Measurements from ENCODE around the gene PFKM. TPM values are rescaled to one million over a fixed set of nuclear protein-coding genes. Genes with fewer than 3 reads are reported as not detected.

Gene PFKM
- total and polyA plus RNA-seq, 5 experiments from 2014 or later: 4.5 to 16.1 (median 8.4) TPM

Small RNA genes lying within 50 kb of the gene (microRNA-seq; reads per million reads assigned to microRNA genes)
- not detected for gene MIR6505 (ENCODE audit: borderline microRNAs expressed)

Other genes with a start within 250 kb of the PFKM start
- gene VDR, start 214.4 kb upstream of the PFKM start, total RNA-seq: under 1 TPM; 0.49 to 0.73 TPM
- not detected for gene VDR, start 214.4 kb upstream of the PFKM start, polyA plus RNA-seq
- gene TMEM106C, start 155.8 kb upstream of the PFKM start, total RNA-seq: 10 to 100 TPM; 31.4 to 35.9 TPM
- gene TMEM106C, start 155.8 kb upstream of the PFKM start, polyA plus RNA-seq: 10 to 100 TPM; 37.0 to 52.8 (median 51.4) TPM
- gene COL2A1, start 114.9 kb upstream of the PFKM start, total RNA-seq: under 1 TPM in 1 of 2 experiments, not detected in 1; 0.52 TPM
- gene COL2A1, start 114.9 kb upstream of the PFKM start, polyA plus RNA-seq: not detected
- 10 to 100 TPM; 29.1 to 37.0 TPM for gene SENP1, start 13.3 kb upstream of the PFKM start, total RNA-seq
- gene SENP1, start 13.3 kb upstream of the PFKM start, polyA plus RNA-seq: 10 to 100 TPM in 2 of 3 donors, 1 to 10 TPM in 1; 9.9 to 11.9 (median 10.2) TPM
- gene ASB8, start 38.2 kb downstream of the PFKM start, total RNA-seq: 10 to 100 TPM; 71.0 to 81.0 TPM
- gene ASB8, start 38.2 kb downstream of the PFKM start, polyA plus RNA-seq: 10 to 100 TPM; 61.2 to 75.6 (median 64.4) TPM
- gene CCDC184, start 64.3 kb downstream of the PFKM start, total RNA-seq: not detected
- gene CCDC184, start 64.3 kb downstream of the PFKM start, polyA plus RNA-seq: under 1 TPM in 2 of 3 donors, not detected in 1; 0.11 to 0.13 TPM
- gene OR10AD1, start 83.9 kb downstream of the PFKM start, total RNA-seq: not detected
- gene OR10AD1, start 83.9 kb downstream of the PFKM start, polyA plus RNA-seq: not detected
- gene ZNF641, start 231.6 kb downstream of the PFKM start, total RNA-seq: 10 to 100 TPM; 36.8 to 40.8 TPM
- gene ZNF641, start 231.6 kb downstream of the PFKM start, polyA plus RNA-seq: 10 to 100 TPM; 10.4 to 15.8 (median 15.6) TPM

Data from naive thymus-derived CD8-positive, alpha-beta T cell (primary cell).